Type B pancreatic cell (in vitro differentiated cells): ENCODE data around the gene MIOS. TPM values are rescaled to one million over a fixed set of nuclear protein-coding genes. Genes with fewer than 3 reads are reported as not detected.
A peak's percentile ranks its signal among the peaks of the same experiment; 100 is the strongest.

Source experiments
- DNase-seq: peaks from one replicate; pipeline ENCODE4 v3.0.0; 2021; ENCODE audit warnings: mixed read lengths; ENCODE audit not compliant: unreplicated experiment; ENCODE audit errors: extremely low spot score
- H3K27ac Mint-ChIP-seq: 2 replicates; pipeline ENCODE4 v1.8.0; 2021; ENCODE audit warnings: mild to moderate bottlenecking, mixed read lengths
- H3K27me3 Mint-ChIP-seq: 2 replicates; pipeline ENCODE4 v1.8.0; 2021; ENCODE audit warnings: mixed read lengths
- H3K36me3 Mint-ChIP-seq: 2 replicates; pipeline ENCODE4 v1.8.0; 2021; ENCODE audit warnings: mixed read lengths
- H3K4me1 Mint-ChIP-seq: one replicate; pipeline ENCODE4 v1.8.0; 2021; ENCODE audit warnings: mixed read lengths; ENCODE audit not compliant: unreplicated experiment
- H3K4me3 Mint-ChIP-seq: 2 replicates; pipeline ENCODE4 v1.8.0; 2021; ENCODE audit warnings: mild to moderate bottlenecking, mixed read lengths
- H3K9me3 Mint-ChIP-seq: 2 replicates; pipeline ENCODE4 v1.8.0; 2021; ENCODE audit warnings: mixed read lengths
- total RNA-seq: library from RNA; stranded (reverse); gene quantifications from 2 replicates; pipeline ENCODE4 v1.2.1, GENCODE V29; 2021; ENCODE audit warnings: low replicate concordance
- TF ChIP-seq, protein P1 (sequence below): fragments of 200-600 bp; sonication (generic); conservative IDR thresholded peaks from 2 replicates; pipeline ENCODE4 v1.5.0; 2021; ENCODE audit warnings: antibody characterized with exemption, mild to moderate bottlenecking

MIOS gene
- total RNA-seq, 1 donor from 2014 or later = 43.6 TPM

DNA sequence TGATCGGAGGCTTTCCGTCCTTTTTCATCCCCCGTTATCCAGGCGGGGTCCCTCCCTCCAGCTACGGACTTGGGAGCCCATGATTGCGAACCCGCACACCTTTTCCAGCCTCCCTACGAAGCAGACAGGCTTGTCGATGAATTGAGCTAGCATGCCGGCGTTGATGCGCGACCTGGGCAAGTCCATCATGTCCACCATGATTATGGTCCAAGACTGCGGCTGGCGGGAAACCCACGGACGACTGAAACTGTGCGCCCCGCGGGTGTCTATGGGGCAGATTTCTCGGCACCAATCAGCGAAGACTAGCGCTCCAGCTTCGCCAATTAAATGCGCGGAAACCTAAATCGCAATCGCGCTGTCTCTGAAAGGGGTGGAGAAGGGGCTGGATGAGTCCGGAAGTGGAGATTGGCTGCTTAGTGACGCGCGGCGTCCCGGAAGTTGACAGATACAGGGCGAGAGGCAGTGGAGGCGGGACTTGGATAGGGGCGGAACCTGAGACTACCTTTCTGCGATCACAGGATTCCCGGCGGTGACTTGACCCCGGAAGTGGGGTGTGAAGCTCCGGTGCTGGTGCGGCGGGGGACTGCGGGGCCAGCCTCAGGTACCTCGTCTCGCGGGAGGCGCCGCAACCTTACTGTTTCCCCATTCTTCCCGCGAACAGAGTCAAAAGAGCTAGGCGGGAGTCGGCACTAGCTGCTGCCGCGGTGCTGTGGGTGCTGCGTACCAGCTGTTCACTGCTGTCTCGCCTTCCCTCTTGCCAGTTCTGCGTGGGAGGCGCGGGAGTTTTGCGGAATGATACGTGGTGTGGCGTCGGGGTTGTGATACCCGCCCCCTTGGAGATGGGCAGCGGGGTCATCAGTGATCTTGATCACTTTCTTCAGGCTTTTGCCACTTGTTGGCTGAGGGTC lies 73.8 kb downstream of the MIOS start, which contains the start of gene UMAD1:
UMAD1 (plus strand) TSS at position 532 of the 908 bp plus-strand sequence. CDS start 32,620 bp downstream, outside the sequence.
- peak within 1 kb of the TSS; percentile 98 for H3K27ac Mint-ChIP-seq
- peaks cover 7% of the 10 kb centered on the region for H3K36me3 Mint-ChIP-seq
- peak within 1 kb of the TSS; percentile 97 for H3K4me3 Mint-ChIP-seq
- TF ChIP-seq, protein P1, sequence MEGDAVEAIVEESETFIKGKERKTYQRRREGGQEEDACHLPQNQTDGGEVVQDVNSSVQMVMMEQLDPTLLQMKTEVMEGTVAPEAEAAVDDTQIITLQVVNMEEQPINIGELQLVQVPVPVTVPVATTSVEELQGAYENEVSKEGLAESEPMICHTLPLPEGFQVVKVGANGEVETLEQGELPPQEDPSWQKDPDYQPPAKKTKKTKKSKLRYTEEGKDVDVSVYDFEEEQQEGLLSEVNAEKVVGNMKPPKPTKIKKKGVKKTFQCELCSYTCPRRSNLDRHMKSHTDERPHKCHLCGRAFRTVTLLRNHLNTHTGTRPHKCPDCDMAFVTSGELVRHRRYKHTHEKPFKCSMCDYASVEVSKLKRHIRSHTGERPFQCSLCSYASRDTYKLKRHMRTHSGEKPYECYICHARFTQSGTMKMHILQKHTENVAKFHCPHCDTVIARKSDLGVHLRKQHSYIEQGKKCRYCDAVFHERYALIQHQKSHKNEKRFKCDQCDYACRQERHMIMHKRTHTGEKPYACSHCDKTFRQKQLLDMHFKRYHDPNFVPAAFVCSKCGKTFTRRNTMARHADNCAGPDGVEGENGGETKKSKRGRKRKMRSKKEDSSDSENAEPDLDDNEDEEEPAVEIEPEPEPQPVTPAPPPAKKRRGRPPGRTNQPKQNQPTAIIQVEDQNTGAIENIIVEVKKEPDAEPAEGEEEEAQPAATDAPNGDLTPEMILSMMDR = no peak
- H3K27me3 Mint-ChIP-seq = no peaks in the 10 kb centered on the region
- DNase-seq = peak; percentile 96
- no peaks in the 10 kb centered on the region for H3K9me3 Mint-ChIP-seq
- peaks cover 12% of the 10 kb centered on the region for H3K4me1 Mint-ChIP-seq

DNA sequence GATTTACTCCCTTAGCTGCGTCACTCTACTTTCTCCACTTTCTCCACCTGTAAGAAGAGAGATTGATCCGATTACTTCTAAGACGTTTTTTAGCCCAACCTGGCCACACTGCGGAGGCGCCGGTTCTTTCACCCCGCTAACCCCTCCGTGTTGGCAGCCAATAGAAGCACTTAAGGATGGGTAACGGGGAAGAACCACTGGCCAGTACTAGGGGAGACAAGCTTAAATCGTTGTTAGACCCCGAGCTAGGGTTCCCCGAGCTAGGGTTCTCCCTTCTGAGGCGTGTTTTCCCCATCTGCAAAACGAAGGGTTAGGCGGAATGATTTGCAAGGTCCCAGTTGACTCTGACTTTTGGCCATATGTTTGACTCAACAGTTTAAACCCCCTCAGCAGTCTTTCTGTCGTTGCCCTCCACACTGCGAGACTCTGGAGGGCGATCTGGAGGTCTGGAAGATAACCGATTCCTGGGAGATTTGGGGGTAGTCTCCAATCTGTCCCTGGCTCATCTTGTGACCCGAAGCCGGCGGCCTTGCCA lies 74.5 kb downstream of the MIOS start:
- Mint-ChIP-seq H3K4me1 (peaks cover 12% of the 10 kb centered on the region), H3K27me3 (no peaks in the 10 kb centered on the region), H3K9me3 (no peaks in the 10 kb centered on the region), H3K4me3 (peak overlapping the region; percentile 97), H3K36me3 (peaks cover 11% of the 10 kb centered on the region), H3K27ac (peak overlapping the region; percentile 98)
- no peak for DNase-seq
- TF ChIP-seq, protein P1 = no peak

DNA sequence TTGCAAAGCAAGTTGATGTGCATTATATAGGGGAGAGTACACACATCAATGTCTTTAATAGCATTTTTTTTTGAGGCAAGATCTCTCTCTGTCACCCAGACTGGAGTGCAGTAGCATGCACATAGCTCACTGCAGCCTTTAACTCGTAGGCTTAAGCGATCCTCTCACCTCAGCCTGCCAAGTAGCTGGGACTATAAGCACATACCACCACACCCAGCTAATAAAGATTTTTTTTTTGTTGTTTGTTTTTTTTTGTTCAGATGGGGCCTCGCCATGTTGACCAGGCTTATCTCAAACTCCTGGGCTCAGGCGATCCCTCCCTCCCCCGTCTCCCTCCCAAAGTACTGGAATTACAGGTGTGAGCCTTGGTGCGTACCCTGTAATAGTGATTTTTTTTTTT lies 75.4 kb downstream of the MIOS start:
- H3K4me3 Mint-ChIP-seq = peak overlapping the region; percentile 97
- H3K27ac Mint-ChIP-seq = peak overlapping the region; percentile 98
- no peaks in the 10 kb centered on the region for H3K9me3 Mint-ChIP-seq
- no peaks in the 10 kb centered on the region for H3K27me3 Mint-ChIP-seq
- H3K36me3 Mint-ChIP-seq = peaks cover 13% of the 10 kb centered on the region
- DNase-seq = no peak
- TF ChIP-seq, protein P1 = no peak
- H3K4me1 Mint-ChIP-seq = peaks cover 12% of the 10 kb centered on the region

DNA sequence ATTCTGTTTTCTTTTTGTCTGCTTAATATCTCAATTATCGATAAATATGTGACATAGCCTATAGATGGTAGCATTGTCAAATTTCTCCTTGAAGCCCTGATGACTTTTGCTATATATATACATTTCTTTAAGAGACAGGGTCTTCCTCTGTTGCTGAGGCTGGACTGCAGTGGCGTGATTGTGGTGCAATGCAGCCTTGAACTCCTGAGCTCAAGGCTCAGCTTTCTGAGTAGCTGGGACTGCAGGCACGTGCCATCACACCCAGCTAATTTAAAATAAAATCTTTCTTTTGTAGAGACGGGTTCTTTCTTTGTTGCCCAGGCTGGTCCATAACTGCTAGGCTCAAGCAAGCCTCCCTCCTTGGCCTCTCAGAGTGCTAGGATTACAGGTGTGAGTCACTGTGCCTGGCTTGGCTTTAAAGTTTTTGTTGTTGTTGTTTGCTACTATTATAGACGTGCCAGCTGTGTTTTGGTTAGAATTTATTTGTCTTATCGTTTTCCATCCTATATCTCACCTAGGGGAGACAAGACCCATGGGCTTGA lies 80.9 kb downstream of the MIOS start:
- peaks cover 13% of the 10 kb centered on the region for H3K36me3 Mint-ChIP-seq
- TF ChIP-seq, protein P1 = no peak
- no peaks in the 10 kb centered on the region for H3K27me3 Mint-ChIP-seq
- no peak overlapping the region for H3K4me3 Mint-ChIP-seq
- no peak overlapping the region for H3K27ac Mint-ChIP-seq
- peaks cover 10% of the 10 kb centered on the region for H3K4me1 Mint-ChIP-seq
- DNase-seq = no peak
- H3K9me3 Mint-ChIP-seq = no peaks in the 10 kb centered on the region

DNA sequence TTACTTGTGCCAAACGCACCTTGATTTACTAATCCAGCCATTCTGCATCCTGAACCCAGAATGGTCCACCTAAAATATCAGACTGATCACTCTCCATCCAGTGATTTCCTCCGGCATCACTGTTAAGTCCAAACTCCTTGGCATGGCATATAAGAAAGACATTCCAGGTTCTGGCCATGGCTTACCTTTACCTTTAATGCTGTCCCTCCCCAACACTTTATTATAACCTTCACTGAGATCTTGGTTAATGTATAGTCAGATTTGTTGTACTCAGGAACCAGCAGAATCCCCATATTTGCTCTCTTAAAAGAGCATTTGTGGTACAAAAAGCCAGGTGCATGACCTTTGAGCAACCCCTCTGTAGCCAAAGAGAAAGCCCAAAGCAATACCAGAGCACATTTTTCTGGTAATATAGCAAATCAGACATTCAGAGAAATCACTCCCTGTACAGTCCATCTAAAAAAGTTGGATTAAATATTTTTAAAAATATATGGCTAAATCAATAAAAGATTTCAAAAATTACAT lies 84.1 kb downstream of the MIOS start:
- no peaks in the 10 kb centered on the region for H3K9me3 Mint-ChIP-seq
- peaks cover 6% of the 10 kb centered on the region for H3K4me1 Mint-ChIP-seq
- TF ChIP-seq, protein P1 = no peak
- peaks cover 7% of the 10 kb centered on the region for H3K36me3 Mint-ChIP-seq
- no peaks in the 10 kb centered on the region for H3K27me3 Mint-ChIP-seq
- H3K27ac Mint-ChIP-seq = no peak overlapping the region
- H3K4me3 Mint-ChIP-seq = no peak overlapping the region
- no peak for DNase-seq
